GM06990 (cell line): ENCODE data around the gene CCL18.
"Not testable (repeated sequence)": the region's sequence is repeated elsewhere in the genome, so short reads cannot be mapped to it uniquely, and the experiment has no call there.

Experiments
- DNase-seq: peaks from one replicate; pipeline ENCODE4 v3.0.0-alpha.2; 2011; ENCODE audit not compliant: insufficient read length; ENCODE audit errors: extremely low read depth
- H3K27me3 ChIP-seq: replicated peaks from 2 replicates; pipeline ENCODE4 v1.6.0; 2011; ENCODE audit warnings: low read length; ENCODE audit not compliant: control insufficient read depth, insufficient read depth
- H3K36me3 ChIP-seq: 2 replicates; pipeline ENCODE4 v1.5.1; 2011; ENCODE audit warnings: low read length; ENCODE audit not compliant: control insufficient read depth, insufficient read depth
- H3K4me3 ChIP-seq: replicated peaks from 2 replicates; pipeline ENCODE4 v1.5.1; 2011; ENCODE audit warnings: low read depth, mild to moderate bottlenecking, control low read depth, low read length
- TF ChIP-seq, protein P1 (sequence below): IDR thresholded peaks from 2 replicates; pipeline ENCODE4 v1.5.1; 2011; ENCODE audit warnings: low read length, control low read depth, mild to moderate bottlenecking, inconsistent platforms; ENCODE audit not compliant: insufficient read depth, poor library complexity, severe bottlenecking

Gene CCL18

GRCh38 chr17:36106493-36106835 is 42.4 kb downstream of the CCL18 start:
- H3K27me3 ChIP-seq = no peaks in the 10 kb centered on the region
- H3K36me3 ChIP-seq = no peaks in the 10 kb centered on the region
- no peak for DNase-seq
- H3K4me3 ChIP-seq = no peak overlapping the region
- TF ChIP-seq, protein P1, sequence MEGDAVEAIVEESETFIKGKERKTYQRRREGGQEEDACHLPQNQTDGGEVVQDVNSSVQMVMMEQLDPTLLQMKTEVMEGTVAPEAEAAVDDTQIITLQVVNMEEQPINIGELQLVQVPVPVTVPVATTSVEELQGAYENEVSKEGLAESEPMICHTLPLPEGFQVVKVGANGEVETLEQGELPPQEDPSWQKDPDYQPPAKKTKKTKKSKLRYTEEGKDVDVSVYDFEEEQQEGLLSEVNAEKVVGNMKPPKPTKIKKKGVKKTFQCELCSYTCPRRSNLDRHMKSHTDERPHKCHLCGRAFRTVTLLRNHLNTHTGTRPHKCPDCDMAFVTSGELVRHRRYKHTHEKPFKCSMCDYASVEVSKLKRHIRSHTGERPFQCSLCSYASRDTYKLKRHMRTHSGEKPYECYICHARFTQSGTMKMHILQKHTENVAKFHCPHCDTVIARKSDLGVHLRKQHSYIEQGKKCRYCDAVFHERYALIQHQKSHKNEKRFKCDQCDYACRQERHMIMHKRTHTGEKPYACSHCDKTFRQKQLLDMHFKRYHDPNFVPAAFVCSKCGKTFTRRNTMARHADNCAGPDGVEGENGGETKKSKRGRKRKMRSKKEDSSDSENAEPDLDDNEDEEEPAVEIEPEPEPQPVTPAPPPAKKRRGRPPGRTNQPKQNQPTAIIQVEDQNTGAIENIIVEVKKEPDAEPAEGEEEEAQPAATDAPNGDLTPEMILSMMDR = no peak

DNA sequence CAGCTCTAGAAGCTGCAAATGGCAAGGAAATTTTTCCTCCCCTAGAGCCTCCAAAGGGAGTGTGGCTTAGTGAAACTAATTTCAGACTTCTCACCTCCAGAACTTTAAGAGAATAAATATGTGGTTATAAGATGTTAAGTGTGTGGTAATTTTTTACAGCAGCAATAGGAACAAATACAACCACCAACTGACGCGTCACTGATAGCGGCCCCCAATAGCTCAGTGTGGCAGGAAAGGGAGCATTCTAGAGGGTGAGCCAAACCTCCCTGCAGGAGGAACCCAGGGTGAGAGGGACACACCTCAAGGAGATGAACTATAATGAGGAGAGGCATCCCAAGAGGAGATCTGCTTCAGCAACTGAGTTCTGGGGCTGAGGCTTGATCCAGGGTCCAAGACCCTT is 43.6 kb downstream of the CCL18 start:
- Histone ChIP-seq H3K36me3 (no peaks in the 10 kb centered on the region), H3K27me3 (no peaks in the 10 kb centered on the region)

GRCh38 chr17:36108265-36108664 is 44.2 kb downstream of the CCL18 start:
- H3K27me3 ChIP-seq, DNase-seq, H3K36me3 ChIP-seq, H3K4me3 ChIP-seq: not testable (repeated sequence)

More for the DNA sequence above, 43.6 kb downstream of the CCL18 start:
- no peak overlapping the region for H3K4me3 ChIP-seq
- TF ChIP-seq, protein P1 = no peak
- no peak for DNase-seq

DNA sequence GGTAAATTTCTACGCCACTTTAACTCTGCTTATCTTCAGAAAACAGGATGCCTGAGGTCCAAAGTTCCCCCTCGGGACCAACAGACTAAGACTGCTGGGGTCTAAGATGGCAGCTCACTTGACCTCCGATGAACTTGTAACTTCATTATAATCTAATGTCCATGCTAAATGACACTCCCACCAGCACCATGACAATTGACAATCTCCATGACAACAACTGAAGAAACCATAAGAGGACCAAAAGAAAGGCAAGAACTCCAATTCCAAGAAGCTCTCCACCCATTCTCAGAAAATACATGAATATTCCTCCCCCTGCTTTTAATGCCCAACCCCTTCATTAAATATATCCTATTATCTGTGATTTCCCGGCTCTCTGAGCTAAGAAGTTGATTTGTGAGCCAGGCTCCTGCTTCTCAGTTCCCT is 47.0 kb downstream of the CCL18 start:
- TF ChIP-seq, protein P1 = no peak
- DNase-seq = no peak
- H3K36me3 ChIP-seq = no peaks in the 10 kb centered on the region
- H3K27me3 ChIP-seq = no peaks in the 10 kb centered on the region
- no peak overlapping the region for H3K4me3 ChIP-seq

DNA sequence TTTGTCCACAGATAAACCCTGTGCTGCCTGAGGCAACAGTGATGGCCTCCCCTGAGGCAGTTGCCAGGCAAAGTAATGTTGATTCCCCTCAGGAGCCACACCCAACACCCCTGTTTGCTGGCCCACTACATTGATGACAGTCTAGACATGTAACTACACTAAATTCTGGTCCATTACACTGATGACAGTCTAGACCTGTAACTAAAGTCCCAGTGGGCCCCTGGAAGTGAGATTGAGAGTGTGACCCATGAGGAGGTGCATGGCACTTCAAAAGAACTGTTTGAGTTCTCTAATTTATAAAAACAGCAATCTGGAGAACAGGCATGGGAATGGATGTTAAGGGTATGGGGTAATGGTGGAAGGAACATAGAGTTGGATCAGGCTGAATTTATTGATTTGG is 48.5 kb downstream of the CCL18 start:
- Histone ChIP-seq H3K4me3 (no peak overlapping the region), H3K36me3 (no peaks in the 10 kb centered on the region), H3K27me3 (no peaks in the 10 kb centered on the region)
- DNase-seq = no peak
- TF ChIP-seq, protein P1 = no peak

GRCh38 chr17:36113131-36113530 is 49.1 kb downstream of the CCL18 start:
- H3K27me3 ChIP-seq, H3K4me3 ChIP-seq: not testable (repeated sequence)

GRCh38 chr17:36114971-36115648 is 51.0 kb downstream of the CCL18 start:
- not testable (repeated sequence) for H3K36me3 ChIP-seq, H3K4me3 ChIP-seq, H3K27me3 ChIP-seq, DNase-seq

More at GRCh38 chr17:36113131-36113530, 49.1 kb downstream of the CCL18 start:
- H3K36me3 ChIP-seq, DNase-seq: not testable (repeated sequence)

- DNase-seq, H3K36me3 ChIP-seq, H3K27me3 ChIP-seq, H3K4me3 ChIP-seq: not testable (repeated sequence)
These were observed 51.5 kb downstream of the CCL18 start for GRCh38 chr17:36115649-36115977.
